PC-9 (cell line): ENCODE measurements around the gene ROPN1B.
"Not testable (repeated sequence)": the region's sequence is repeated elsewhere in the genome, so short reads cannot be mapped to it uniquely, and the experiment has no call there.

Source experiments
- EZH2 ChIP-seq: fragments of 200-600 bp; sonication (generic); IDR thresholded peaks from 2 replicates; pipeline ENCODE4 v1.8.0; 2017; ENCODE audit warnings: antibody characterized with exemption, low read depth
- TF ChIP-seq, protein P1 (sequence below): fragments of 200-600 bp; sonication (generic); conservative IDR thresholded peaks from 2 replicates; pipeline ENCODE4 v1.6.1; 2017; ENCODE audit warnings: mixed run types, antibody characterized with exemption, mild to moderate bottlenecking, moderate library complexity

- TF ChIP-seq, protein P1, sequence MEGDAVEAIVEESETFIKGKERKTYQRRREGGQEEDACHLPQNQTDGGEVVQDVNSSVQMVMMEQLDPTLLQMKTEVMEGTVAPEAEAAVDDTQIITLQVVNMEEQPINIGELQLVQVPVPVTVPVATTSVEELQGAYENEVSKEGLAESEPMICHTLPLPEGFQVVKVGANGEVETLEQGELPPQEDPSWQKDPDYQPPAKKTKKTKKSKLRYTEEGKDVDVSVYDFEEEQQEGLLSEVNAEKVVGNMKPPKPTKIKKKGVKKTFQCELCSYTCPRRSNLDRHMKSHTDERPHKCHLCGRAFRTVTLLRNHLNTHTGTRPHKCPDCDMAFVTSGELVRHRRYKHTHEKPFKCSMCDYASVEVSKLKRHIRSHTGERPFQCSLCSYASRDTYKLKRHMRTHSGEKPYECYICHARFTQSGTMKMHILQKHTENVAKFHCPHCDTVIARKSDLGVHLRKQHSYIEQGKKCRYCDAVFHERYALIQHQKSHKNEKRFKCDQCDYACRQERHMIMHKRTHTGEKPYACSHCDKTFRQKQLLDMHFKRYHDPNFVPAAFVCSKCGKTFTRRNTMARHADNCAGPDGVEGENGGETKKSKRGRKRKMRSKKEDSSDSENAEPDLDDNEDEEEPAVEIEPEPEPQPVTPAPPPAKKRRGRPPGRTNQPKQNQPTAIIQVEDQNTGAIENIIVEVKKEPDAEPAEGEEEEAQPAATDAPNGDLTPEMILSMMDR, result not testable (repeated sequence)
- not testable (repeated sequence) for TF ChIP-seq EZH2
Measured at GRCh38 chr3:125996751-125997150, 27.8 kb downstream of the ROPN1B start.
